ENCODE data around the gene RAB6B. TPM values are rescaled to one million over a fixed set of nuclear protein-coding genes. Genes with fewer than 3 reads are reported as not detected.

The RAB6B gene
- polyA plus RNA-seq, 1 donor (not counting 4 experiments of a cell fraction or from before 2014, with no cell fraction given): 2.2 TPM

DNA sequence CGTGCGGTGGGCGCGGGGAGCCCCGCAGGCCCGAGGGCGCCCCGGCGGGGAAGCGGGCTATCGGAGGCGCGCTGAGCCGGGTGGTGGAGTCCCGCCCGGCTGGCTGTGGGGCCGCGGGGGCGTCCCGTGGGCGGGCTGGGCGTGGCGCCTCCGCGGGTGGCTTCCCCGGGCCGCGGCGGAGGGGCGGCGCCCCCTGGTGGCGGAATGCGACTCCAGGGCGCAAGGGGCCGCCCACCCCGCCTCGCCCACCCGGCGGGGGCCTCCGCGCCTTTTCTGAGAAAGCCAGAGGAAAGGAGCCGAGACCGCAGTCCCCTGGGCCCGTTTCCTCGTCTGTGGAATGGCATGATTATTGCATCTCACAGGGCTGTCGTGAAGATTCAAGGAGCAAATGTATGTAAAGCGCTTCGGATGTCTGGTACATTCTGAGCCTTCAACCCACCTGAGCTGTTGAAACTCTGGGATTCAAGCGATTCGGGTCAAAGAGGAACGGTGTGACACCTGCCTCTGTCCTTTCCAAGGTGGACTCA, 31.9 kb upstream of the RAB6B start:
- FAIRE-seq: no peak
- Histone ChIP-seq H3K4me1 (ENCODE audit: control insufficient read depth, extremely low read depth, insufficient read depth, low read length) (no peaks in the 10 kb centered on the region), H3K27ac (ENCODE audit: control insufficient read depth, insufficient read depth, low read length) (no peak overlapping the region), H4K20me1 (ENCODE audit: control insufficient read depth, extremely low read depth, insufficient read depth, low read length) (no peaks in the 10 kb centered on the region), H3K4me2 (ENCODE audit: control insufficient read depth, extremely low read depth, insufficient read depth, low read depth, low read length) (peak overlapping the region; percentile 67), H3K27me3 (ENCODE audit: control insufficient read depth, extremely low read depth, insufficient read depth, low read length) (peaks cover 41% of the 10 kb centered on the region), H3K9me3 (ENCODE audit: control insufficient read depth, low read depth, low read length) (no peaks in the 10 kb centered on the region), H3K9me1 (ENCODE audit: control insufficient read depth, extremely low read depth, insufficient read depth, low read length) (no peaks in the 10 kb centered on the region), H3K4me3 (ENCODE audit: control insufficient read depth in 2 of 3, extremely low read depth in 1 of 3, insufficient read depth in 2 of 3, low read depth in 1 of 3, low read length in 3 of 3) (peak overlapping the region in 2 of 3 experiments; percentile 18 to 49), H3K9ac (ENCODE audit: control insufficient read depth, extremely low read depth, insufficient read depth, low read length) (no peak overlapping the region), H3K36me3 (ENCODE audit: control insufficient read depth in 2 of 2, extremely low read depth in 1 of 2, insufficient read depth in 2 of 2, low read length in 2 of 2) (no peaks in the 10 kb centered on the region), H2AFZ (ENCODE audit: control insufficient read depth, low read length) (no peak overlapping the region), H3K79me2 (ENCODE audit: control insufficient read depth, insufficient read depth, low read length) (no peaks in the 10 kb centered on the region)
- TF ChIP-seq, protein P1, sequence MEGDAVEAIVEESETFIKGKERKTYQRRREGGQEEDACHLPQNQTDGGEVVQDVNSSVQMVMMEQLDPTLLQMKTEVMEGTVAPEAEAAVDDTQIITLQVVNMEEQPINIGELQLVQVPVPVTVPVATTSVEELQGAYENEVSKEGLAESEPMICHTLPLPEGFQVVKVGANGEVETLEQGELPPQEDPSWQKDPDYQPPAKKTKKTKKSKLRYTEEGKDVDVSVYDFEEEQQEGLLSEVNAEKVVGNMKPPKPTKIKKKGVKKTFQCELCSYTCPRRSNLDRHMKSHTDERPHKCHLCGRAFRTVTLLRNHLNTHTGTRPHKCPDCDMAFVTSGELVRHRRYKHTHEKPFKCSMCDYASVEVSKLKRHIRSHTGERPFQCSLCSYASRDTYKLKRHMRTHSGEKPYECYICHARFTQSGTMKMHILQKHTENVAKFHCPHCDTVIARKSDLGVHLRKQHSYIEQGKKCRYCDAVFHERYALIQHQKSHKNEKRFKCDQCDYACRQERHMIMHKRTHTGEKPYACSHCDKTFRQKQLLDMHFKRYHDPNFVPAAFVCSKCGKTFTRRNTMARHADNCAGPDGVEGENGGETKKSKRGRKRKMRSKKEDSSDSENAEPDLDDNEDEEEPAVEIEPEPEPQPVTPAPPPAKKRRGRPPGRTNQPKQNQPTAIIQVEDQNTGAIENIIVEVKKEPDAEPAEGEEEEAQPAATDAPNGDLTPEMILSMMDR (optimal IDR thresholded peaks at IDR 0.05 in 1 of 3, IDR thresholded peaks at IDR 0.05 in 1 of 3, conservative IDR thresholded peaks at IDR 0.05 in 1 of 3; ENCODE audit: extremely low read depth in 1 of 3, insufficient read depth in 2 of 3, low read length in 3 of 3): peak; percentile 42 to 68 (median 68)
- no peak for TF ChIP-seq EZH2 (IDR thresholded peaks at IDR 0.05; ENCODE audit: low read length)
- DNase-seq (ENCODE audit: low read depth, low spot score): no peak
- dilution Hi-C loops (cut with MboI; ENCODE audit: extremely low pct_ligation_motif_present, low sequenced_read_pairs): no loop called here

DNA sequence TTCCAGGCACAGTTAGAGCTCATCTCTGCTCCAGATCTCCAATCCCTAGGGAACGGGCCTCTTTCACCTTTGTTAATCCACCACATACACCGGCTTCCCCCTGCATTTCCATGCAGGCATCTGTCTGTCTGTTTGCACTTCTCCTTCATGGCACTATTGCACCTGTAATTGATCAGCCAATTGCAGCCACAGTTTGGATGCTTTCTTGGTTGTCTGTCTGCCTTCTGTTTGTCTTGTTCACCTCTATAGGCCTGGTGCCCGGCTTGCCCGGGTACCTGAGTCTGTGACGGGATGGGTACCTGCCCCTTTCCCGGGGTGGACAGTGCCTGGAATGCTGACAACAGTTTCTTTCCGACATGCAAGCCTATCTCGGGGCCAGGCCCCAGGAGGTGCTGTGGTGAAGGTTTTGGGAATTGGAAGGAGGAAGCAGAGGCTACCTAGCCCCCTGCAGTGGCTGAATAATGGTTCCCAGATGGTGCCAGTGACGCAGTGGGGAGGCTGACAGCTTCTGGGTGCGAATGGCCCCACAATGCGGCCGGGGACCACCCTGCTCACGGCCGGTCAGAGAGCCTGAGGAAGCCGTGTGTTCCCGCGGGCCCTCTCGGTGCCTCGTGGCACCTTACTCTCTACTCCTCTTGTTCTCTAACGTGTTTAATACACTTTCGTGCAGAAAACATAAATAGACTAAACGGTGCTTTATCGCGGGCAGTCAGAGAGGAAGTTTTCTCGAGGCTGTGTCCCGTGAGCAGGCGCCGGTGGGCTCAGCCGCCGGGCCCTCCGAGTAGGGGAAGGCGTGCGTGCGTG, 31.3 kb upstream of the RAB6B start:
- no peaks in the 10 kb centered on the region for H3K36me3 ChIP-seq (ENCODE audit: control insufficient read depth in 2 of 2, extremely low read depth in 1 of 2, insufficient read depth in 2 of 2, low read length in 2 of 2)
- FAIRE-seq (no peak), DNase-seq (ENCODE audit: low read depth, low spot score) (no peak)
- no peak overlapping the region for H2AFZ ChIP-seq (ENCODE audit: control insufficient read depth, low read length)
- no peaks in the 10 kb centered on the region for H3K9me3 ChIP-seq (ENCODE audit: control insufficient read depth, low read depth, low read length)
- H3K4me3 ChIP-seq (ENCODE audit: control insufficient read depth in 2 of 3, extremely low read depth in 1 of 3, insufficient read depth in 2 of 3, low read depth in 1 of 3, low read length in 3 of 3): peak overlapping the region in 2 of 3 experiments; percentile 3 to 41
- H3K27me3 ChIP-seq (ENCODE audit: control insufficient read depth, extremely low read depth, insufficient read depth, low read length): peaks cover 41% of the 10 kb centered on the region
- dilution Hi-C loops (cut with MboI; ENCODE audit: extremely low pct_ligation_motif_present, low sequenced_read_pairs): no loop called here
- H3K4me2 ChIP-seq (ENCODE audit: control insufficient read depth, extremely low read depth, insufficient read depth, low read depth, low read length): peak overlapping the region; percentile 67
- TF ChIP-seq EZH2 (IDR thresholded peaks at IDR 0.05; ENCODE audit: low read length): no peak
- TF ChIP-seq, protein P1 (optimal IDR thresholded peaks at IDR 0.05 in 1 of 3, IDR thresholded peaks at IDR 0.05 in 1 of 3, conservative IDR thresholded peaks at IDR 0.05 in 1 of 3; ENCODE audit: extremely low read depth in 1 of 3, insufficient read depth in 2 of 3, low read length in 3 of 3): no peak
- H3K9me1 ChIP-seq (ENCODE audit: control insufficient read depth, extremely low read depth, insufficient read depth, low read length): no peaks in the 10 kb centered on the region
- H3K27ac ChIP-seq (ENCODE audit: control insufficient read depth, insufficient read depth, low read length): no peak overlapping the region
- H3K9ac ChIP-seq (ENCODE audit: control insufficient read depth, extremely low read depth, insufficient read depth, low read length): no peak overlapping the region
- H3K4me1 ChIP-seq (ENCODE audit: control insufficient read depth, extremely low read depth, insufficient read depth, low read length): no peaks in the 10 kb centered on the region
- H3K79me2 ChIP-seq (ENCODE audit: control insufficient read depth, insufficient read depth, low read length): no peaks in the 10 kb centered on the region
- H4K20me1 ChIP-seq (ENCODE audit: control insufficient read depth, extremely low read depth, insufficient read depth, low read length): no peaks in the 10 kb centered on the region
